ENCODE results near the gene GADL1.

GADL1 gene

DNA sequence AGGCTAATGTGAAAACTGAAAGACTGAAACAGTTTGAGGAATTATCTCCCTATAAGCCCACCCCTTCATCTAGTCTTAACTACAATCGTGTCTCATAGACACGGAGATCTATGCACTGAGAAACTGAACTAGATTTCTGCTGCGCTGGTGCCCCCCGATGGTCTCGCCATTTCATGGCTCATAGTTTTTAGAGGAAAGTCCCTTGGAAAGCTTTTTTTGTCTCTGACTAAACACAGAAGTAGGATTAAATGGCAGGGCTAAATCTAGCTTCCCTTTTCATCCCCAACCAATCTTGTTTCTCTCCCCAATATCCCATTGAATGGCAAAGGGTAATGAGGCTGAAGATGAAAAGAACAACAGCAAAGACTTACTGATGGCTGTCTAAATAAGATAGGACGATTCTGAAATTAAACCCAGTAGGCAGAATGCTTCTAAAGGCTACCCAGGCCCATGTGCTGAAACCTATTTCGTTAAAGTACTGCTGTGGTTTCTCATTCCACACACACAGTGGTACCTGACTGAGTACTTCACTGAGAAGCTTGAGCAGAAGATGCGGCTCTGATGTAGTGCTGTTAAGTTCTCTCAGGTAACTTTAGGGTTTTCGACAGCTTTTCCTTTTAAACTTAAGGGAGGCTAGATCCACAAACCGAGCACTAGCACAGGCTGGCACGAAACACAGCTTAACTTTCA, 142.7 kb downstream of the GADL1 start:
- Histone ChIP-seq H3K9me3 (ENCODE audit: control insufficient read depth, low read length) (no peaks in the 10 kb centered on the region), H3K36me3 (ENCODE audit: control insufficient read depth, insufficient read depth, low read length) (no peaks in the 10 kb centered on the region), H3K27me3 (ENCODE audit: control insufficient read depth, insufficient read depth, low read length, poor library complexity, severe bottlenecking) (no peaks in the 10 kb centered on the region), H3K4me1 (ENCODE audit: control insufficient read depth, insufficient read depth, low read length) (no peaks in the 10 kb centered on the region), H3K4me3 (ENCODE audit: insufficient read depth, low read depth, low read length) (no peak overlapping the region), H3K27ac (ENCODE audit: insufficient read depth, low read depth, low read length, poor library complexity, severe bottlenecking) (no peak overlapping the region)
- 76 to 82% methylated on average over 11 of the region's 11 CpGs for WGBS, 2 experiments

DNA sequence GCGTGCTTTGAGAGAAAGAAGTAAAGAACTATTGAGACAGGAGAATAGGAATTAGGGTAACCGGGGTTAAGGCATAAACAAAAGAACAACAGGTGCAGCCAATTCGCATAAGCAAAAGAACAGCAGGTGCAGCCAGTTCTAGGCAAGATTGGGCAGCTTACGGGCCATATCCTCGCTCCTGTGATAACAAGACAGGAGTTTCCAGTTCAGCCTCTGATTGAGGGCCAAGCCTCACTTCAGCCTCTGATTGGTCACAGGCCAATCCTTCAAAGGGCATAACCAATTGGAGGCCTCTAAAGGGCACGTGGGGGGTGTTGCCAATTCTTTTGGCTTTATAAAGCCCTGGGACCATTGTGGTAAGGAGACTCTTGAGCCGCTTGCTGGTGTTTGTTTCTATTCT, 143.5 kb downstream of the GADL1 start:
- Histone ChIP-seq H3K9me3 (ENCODE audit: control insufficient read depth, low read length) (no peaks in the 10 kb centered on the region), H3K27me3 (ENCODE audit: control insufficient read depth, insufficient read depth, low read length, poor library complexity, severe bottlenecking) (no peaks in the 10 kb centered on the region), H3K4me1 (ENCODE audit: control insufficient read depth, insufficient read depth, low read length) (no peaks in the 10 kb centered on the region), H3K4me3 (ENCODE audit: insufficient read depth, low read depth, low read length) (no peak overlapping the region), H3K36me3 (ENCODE audit: control insufficient read depth, insufficient read depth, low read length) (no peaks in the 10 kb centered on the region), H3K27ac (ENCODE audit: insufficient read depth, low read depth, low read length, poor library complexity, severe bottlenecking) (no peak overlapping the region)
- WGBS, 2 experiments, result 78 to 83% methylated on average over 7 of the region's 7 CpGs

DNA sequence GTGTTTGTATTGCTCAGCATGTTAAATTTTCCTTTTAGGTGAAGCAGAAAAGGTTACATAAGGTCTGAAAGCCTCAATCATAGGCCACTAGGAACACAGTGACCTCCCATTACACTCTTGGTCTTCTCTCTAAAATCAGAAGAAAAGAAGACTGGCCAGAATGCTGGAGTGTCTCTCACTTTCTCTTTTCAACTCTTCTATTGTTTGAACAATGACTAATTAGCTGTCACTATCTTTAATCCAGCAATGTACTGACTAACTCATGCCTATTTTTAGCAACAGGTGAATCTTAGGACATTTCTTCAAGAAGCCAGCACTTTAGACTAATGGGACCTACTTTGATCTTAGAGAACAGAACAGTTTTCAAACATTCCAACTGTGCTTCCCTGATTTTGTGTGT, 145.2 kb downstream of the GADL1 start:
- Histone ChIP-seq H3K4me1 (ENCODE audit: control insufficient read depth, insufficient read depth, low read length) (no peaks in the 10 kb centered on the region), H3K9me3 (ENCODE audit: control insufficient read depth, low read length) (no peaks in the 10 kb centered on the region), H3K27me3 (ENCODE audit: control insufficient read depth, insufficient read depth, low read length, poor library complexity, severe bottlenecking) (no peaks in the 10 kb centered on the region), H3K36me3 (ENCODE audit: control insufficient read depth, insufficient read depth, low read length) (no peaks in the 10 kb centered on the region), H3K27ac (ENCODE audit: insufficient read depth, low read depth, low read length, poor library complexity, severe bottlenecking) (no peak overlapping the region), H3K4me3 (ENCODE audit: insufficient read depth, low read depth, low read length) (no peak overlapping the region)

DNA sequence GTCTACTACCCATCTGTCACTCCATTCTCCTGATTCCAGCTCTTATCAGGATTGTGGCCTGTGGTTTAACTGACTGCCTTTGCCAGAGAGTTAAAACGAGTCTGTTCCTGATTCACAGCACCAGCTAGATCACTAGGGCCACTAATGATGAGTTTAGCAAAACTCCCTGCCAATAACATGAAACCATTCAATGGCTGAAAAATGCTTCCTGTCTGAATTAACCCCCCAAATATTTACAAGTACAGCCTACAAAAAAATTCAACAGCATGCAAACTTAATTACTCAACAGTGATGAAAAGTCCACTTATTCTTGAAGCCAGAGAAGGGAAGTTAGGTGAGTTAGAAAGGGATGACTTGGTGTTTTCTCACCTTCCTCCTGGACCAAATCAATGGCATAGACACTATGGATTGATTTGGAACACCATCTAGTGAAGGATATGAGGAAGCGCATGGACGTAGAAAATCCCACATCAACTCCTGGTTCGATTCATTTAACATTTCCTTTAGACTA, 146.6 kb downstream of the GADL1 start:
- Histone ChIP-seq H3K9me3 (ENCODE audit: control insufficient read depth, low read length) (no peaks in the 10 kb centered on the region), H3K4me1 (ENCODE audit: control insufficient read depth, insufficient read depth, low read length) (no peaks in the 10 kb centered on the region), H3K27me3 (ENCODE audit: control insufficient read depth, insufficient read depth, low read length, poor library complexity, severe bottlenecking) (no peaks in the 10 kb centered on the region), H3K36me3 (ENCODE audit: control insufficient read depth, insufficient read depth, low read length) (no peaks in the 10 kb centered on the region), H3K4me3 (ENCODE audit: insufficient read depth, low read depth, low read length) (no peak overlapping the region), H3K27ac (ENCODE audit: insufficient read depth, low read depth, low read length, poor library complexity, severe bottlenecking) (no peak overlapping the region)
- 75 to 81% methylated on average over 3 to 4 of the region's 4 CpGs for WGBS, 2 experiments

DNA sequence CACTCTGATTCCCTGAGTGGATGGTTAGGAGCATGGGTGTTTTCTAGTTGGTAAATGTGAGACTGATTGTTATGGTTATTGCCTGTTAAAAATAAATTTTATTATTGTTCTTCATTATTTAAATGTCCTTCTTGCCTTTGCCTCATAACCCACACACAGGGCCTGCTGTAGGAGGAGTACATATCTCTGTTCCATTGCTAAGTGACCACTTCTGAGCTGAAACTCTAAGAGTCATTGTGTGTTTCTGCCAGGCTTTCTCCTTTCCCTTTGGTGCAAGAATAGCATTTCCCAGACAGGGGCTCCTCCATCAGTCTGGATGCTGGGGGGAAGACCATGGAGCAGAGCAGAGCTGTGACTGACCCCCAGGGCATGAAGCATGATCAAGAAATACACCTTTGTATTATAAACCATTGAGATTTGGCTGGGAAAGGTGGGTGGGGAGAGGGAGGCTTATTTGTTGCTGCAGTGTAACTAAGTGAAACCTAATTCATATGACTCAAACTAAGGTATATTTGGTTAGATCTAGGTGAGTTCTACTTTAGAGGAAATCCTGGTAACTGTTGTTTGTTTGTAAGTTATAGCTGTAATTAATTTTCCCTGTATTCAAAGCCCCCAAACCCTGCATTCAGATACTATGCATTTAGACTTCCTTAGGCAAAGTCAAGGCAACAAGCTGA, 150.7 kb downstream of the GADL1 start:
- H3K27me3 ChIP-seq (ENCODE audit: control insufficient read depth, insufficient read depth, low read length, poor library complexity, severe bottlenecking), result no peaks in the 10 kb centered on the region
- no peak overlapping the region for H3K27ac ChIP-seq (ENCODE audit: insufficient read depth, low read depth, low read length, poor library complexity, severe bottlenecking)
- H3K36me3 ChIP-seq (ENCODE audit: control insufficient read depth, insufficient read depth, low read length), result no peaks in the 10 kb centered on the region
- H3K9me3 ChIP-seq (ENCODE audit: control insufficient read depth, low read length), result no peaks in the 10 kb centered on the region
- no peaks in the 10 kb centered on the region for H3K4me1 ChIP-seq (ENCODE audit: control insufficient read depth, insufficient read depth, low read length)
- no peak overlapping the region for H3K4me3 ChIP-seq (ENCODE audit: insufficient read depth, low read depth, low read length)

DNA sequence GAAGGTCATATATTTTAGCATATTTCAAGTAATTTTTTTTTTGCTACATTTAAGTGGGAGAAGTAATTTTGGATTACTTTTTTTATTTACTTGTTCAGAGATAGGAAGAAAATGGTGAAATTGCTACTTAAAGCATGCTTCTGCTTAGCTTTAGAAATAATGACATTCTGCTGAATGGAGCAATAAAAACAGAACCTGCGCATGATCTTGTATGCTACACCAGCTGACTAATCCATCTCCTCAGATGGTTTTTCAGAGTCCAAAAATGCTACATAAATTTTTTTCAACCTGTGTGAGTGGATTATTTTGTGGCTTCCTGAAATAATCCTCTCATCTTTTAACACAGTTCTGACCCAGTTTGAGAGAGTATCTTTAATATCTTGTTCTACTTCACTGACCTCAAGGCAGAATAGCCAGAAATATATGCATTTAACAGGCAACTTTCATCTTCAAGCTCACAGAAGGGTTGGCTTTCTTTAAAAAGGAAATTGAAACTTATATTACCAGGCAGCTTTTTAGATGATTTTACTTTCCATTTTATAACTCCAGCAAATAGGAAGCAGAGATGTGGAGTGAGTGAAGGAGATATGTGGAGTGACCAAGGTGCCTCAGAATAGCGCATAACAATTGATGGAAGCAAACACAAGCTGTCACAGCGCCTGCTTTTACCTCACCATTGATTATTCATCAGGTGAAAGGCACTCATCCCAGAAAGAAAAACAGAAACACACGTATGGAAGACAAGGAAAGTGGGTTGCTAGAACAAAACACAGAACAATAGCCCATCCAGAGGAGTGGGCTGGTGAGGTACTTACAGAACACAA, 151.5 kb downstream of the GADL1 start:
- no peaks in the 10 kb centered on the region for H3K4me1 ChIP-seq (ENCODE audit: control insufficient read depth, insufficient read depth, low read length)
- WGBS, 2 experiments, result 69 to 70% methylated on average over 4 of the region's 4 CpGs
- H3K27me3 ChIP-seq (ENCODE audit: control insufficient read depth, insufficient read depth, low read length, poor library complexity, severe bottlenecking), result no peaks in the 10 kb centered on the region
- H3K36me3 ChIP-seq (ENCODE audit: control insufficient read depth, insufficient read depth, low read length), result no peaks in the 10 kb centered on the region
- H3K27ac ChIP-seq (ENCODE audit: insufficient read depth, low read depth, low read length, poor library complexity, severe bottlenecking), result no peak overlapping the region
- no peak overlapping the region for H3K4me3 ChIP-seq (ENCODE audit: insufficient read depth, low read depth, low read length)
- no peaks in the 10 kb centered on the region for H3K9me3 ChIP-seq (ENCODE audit: control insufficient read depth, low read length)

DNA sequence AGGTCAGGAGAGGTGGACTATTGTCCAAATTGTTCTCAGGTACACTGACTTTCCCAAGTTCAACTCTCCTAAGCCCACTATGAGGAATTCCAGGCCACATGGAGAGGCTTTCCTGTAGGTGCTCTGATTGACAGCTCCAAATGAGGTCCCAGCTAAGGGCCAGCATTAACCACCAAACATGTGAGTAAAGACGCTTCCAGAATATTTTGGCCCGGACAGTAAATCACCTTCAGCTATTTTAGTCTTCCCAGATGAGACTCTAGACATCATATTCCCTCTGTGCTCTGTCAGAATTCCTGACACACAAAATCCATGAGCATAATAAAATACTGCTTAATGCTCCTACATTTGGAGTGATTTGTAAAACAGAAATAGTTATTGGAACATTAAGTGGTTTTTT, 152.6 kb downstream of the GADL1 start:
- Histone ChIP-seq H3K27me3 (ENCODE audit: control insufficient read depth, insufficient read depth, low read length, poor library complexity, severe bottlenecking) (no peaks in the 10 kb centered on the region), H3K9me3 (ENCODE audit: control insufficient read depth, low read length) (no peaks in the 10 kb centered on the region), H3K4me3 (ENCODE audit: insufficient read depth, low read depth, low read length) (no peak overlapping the region), H3K36me3 (ENCODE audit: control insufficient read depth, insufficient read depth, low read length) (no peaks in the 10 kb centered on the region), H3K4me1 (ENCODE audit: control insufficient read depth, insufficient read depth, low read length) (no peaks in the 10 kb centered on the region), H3K27ac (ENCODE audit: insufficient read depth, low read depth, low read length, poor library complexity, severe bottlenecking) (no peak overlapping the region)
- WGBS, 2 experiments, result 89 to 93% methylated on average over 2 of the region's 2 CpGs

DNA sequence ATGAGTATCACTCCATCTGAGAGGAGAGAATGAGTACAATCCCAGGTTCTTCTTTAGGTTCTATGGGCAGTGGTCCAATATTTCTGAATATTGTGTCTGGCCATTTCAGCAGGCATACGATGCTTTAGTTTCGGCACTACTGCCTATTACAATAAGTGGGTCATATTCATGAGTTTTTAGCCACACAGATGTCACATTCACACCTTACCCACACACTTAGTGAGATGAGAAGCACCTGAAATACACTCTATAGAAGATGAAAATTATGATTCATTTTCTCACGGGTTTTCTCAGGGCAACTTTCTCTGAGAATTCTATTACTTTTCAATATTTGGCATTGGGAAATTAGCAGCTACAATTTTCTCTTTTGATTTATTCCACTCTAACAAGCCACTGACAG, 155.9 kb downstream of the GADL1 start:
- H3K36me3 ChIP-seq (ENCODE audit: control insufficient read depth, insufficient read depth, low read length), result no peaks in the 10 kb centered on the region
- no peak overlapping the region for H3K27ac ChIP-seq (ENCODE audit: insufficient read depth, low read depth, low read length, poor library complexity, severe bottlenecking)

DNA sequence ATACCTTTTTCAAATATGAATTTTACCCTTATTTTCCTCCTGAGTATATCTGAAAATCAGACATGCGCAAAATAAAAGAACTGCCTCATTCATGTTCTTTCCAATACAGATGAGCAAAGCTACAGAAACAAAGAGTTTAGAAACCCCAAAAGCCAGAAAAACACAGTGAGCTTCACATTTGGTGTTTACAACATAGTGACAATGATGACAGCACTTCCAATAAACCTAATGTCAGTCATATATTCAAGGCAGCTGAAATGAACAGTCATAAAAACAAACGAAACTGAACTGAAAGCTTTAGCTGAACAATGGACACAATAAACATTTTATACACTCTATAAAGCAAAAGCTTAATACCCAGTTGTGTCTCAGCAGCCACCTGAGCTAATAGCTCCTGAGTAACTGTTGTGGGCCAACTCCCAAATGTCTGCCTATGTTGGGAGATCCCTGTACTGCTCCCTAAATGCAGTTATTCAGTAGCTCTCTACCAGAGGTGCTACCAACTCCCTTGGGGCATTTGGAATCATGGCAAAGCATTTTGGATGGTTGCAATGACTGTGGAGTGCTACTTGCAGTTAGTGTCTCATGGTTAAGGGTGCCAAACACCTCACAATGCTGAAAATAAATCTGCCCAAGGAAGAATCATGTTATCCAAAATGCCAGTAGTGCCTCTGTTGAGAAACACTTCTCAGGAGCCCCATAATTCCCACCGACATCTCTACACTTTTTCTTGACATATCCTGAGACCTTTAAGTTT, 156.5 kb downstream of the GADL1 start:
- 88% methylated on average over 3 of the region's 3 CpGs for WGBS, 2 experiments
- no peak overlapping the region for H3K4me3 ChIP-seq (ENCODE audit: insufficient read depth, low read depth, low read length)
- H3K27ac ChIP-seq (ENCODE audit: insufficient read depth, low read depth, low read length, poor library complexity, severe bottlenecking), result no peak overlapping the region

More for the DNA sequence above, 155.9 kb downstream of the GADL1 start:
- no peak overlapping the region for H3K4me3 ChIP-seq (ENCODE audit: insufficient read depth, low read depth, low read length)
- 94 to 98% methylated on average over 3 of the region's 3 CpGs for WGBS, 2 experiments
- H3K27me3 ChIP-seq (ENCODE audit: control insufficient read depth, insufficient read depth, low read length, poor library complexity, severe bottlenecking), result no peaks in the 10 kb centered on the region
- no peaks in the 10 kb centered on the region for H3K9me3 ChIP-seq (ENCODE audit: control insufficient read depth, low read length)
- no peaks in the 10 kb centered on the region for H3K4me1 ChIP-seq (ENCODE audit: control insufficient read depth, insufficient read depth, low read length)

More for the DNA sequence above, 156.5 kb downstream of the GADL1 start:
- Histone ChIP-seq H3K4me1 (ENCODE audit: control insufficient read depth, insufficient read depth, low read length) (no peaks in the 10 kb centered on the region), H3K36me3 (ENCODE audit: control insufficient read depth, insufficient read depth, low read length) (no peaks in the 10 kb centered on the region), H3K27me3 (ENCODE audit: control insufficient read depth, insufficient read depth, low read length, poor library complexity, severe bottlenecking) (no peaks in the 10 kb centered on the region), H3K9me3 (ENCODE audit: control insufficient read depth, low read length) (no peaks in the 10 kb centered on the region)
